PC-9 (cell line): ENCODE measurements around the gene B4GALT3. TPM values are rescaled to one million over a fixed set of nuclear protein-coding genes. Genes with fewer than 3 reads are reported as not detected.

ENCODE experiments used
- BruUV-seq: library from RNA; stranded (reverse); fragments of 400-500 nt; replicated peaks from 2 replicates; lab custom pipeline; 2021; lab: Mats Ljungman, UMichigan
- CTCF ChIA-PET: fragments of 300-600 bp; sonication (Branson Sonifier 250); formaldehyde crosslinking; loops from one replicate; lab custom pipeline; 2022; ENCODE audit warnings: antibody characterized with exemption; lab: Charles Lee
- POLR2A ChIA-PET: fragments of 300-600 bp; sonication (Branson Sonifier 250); formaldehyde crosslinking; loops from one replicate; lab custom pipeline; 2022; ENCODE audit warnings: antibody characterized with exemption; ENCODE audit not compliant: unreplicated experiment; lab: Charles Lee
- DNase-seq, 2 experiments: peaks; one replicate each; pipeline versions ENCODE4 v3.0.0 to v3.0.0-alpha.2; 2015 to 2022; ENCODE audit warnings: mixed read lengths in 1 of 2
- H2AFZ ChIP-seq: fragments of 200-600 bp; sonication (generic); 2 replicates; pipeline ENCODE4 v1.8.1; 2017; ENCODE audit warnings: antibody characterized with exemption
- H3F3A ChIP-seq: fragments of 200-600 bp; sonication (generic); 2 replicates; pipeline ENCODE4 v1.8.1; 2017; ENCODE audit warnings: antibody characterized with exemption, mild to moderate bottlenecking, low read depth; ENCODE audit not compliant: insufficient read depth
- H3K27ac ChIP-seq: fragments of 200-600 bp; sonication (generic); 2 replicates; pipeline ENCODE4 v1.6.1; 2016; ENCODE audit warnings: mixed run types
- H3K27me3 ChIP-seq: fragments of 200-600 bp; sonication (generic); 2 replicates; pipeline ENCODE4 v1.6.1; 2016; ENCODE audit warnings: low read depth, mixed run types; ENCODE audit not compliant: insufficient read depth
- H3K36me3 ChIP-seq: fragments of 200-600 bp; sonication (generic); 2 replicates; pipeline ENCODE4 v1.6.1; 2016; ENCODE audit warnings: low read depth, mixed run types
- H3K4me1 ChIP-seq: fragments of 200-600 bp; sonication (generic); replicated peaks from 2 replicates; pipeline ENCODE4 v1.6.1; 2016; ENCODE audit warnings: mixed run types; ENCODE audit not compliant: insufficient read depth
- H3K4me2 ChIP-seq: fragments of 200-600 bp; sonication (generic); 2 replicates; pipeline ENCODE4 v1.6.1; 2017; ENCODE audit warnings: mixed run types
- H3K4me3 ChIP-seq: fragments of 200-600 bp; sonication (generic); 2 replicates; pipeline ENCODE4 v1.6.1; 2016; ENCODE audit warnings: mixed run types
- H3K79me2 ChIP-seq: fragments of 200-600 bp; sonication (generic); 2 replicates; pipeline ENCODE4 v1.6.1; 2017; ENCODE audit warnings: low read depth, mixed run types
- H3K9me2 ChIP-seq: fragments of 200-600 bp; sonication (generic); 2 replicates; pipeline ENCODE4 v1.8.1; 2017; ENCODE audit warnings: mild to moderate bottlenecking; ENCODE audit not compliant: insufficient read depth
- H3K9me3 ChIP-seq: fragments of 200-600 bp; sonication (generic); 2 replicates; pipeline ENCODE4 v1.8.1; 2016; ENCODE audit warnings: low read depth; ENCODE audit not compliant: insufficient read depth
- H4K20me1 ChIP-seq: fragments of 200-600 bp; sonication (generic); 2 replicates; pipeline ENCODE4 v1.8.1; 2017; ENCODE audit not compliant: insufficient read depth
- EZH2 ChIP-seq: fragments of 200-600 bp; sonication (generic); IDR thresholded peaks from 2 replicates; pipeline ENCODE4 v1.8.0; 2017; ENCODE audit warnings: antibody characterized with exemption, low read depth
- intact Hi-C: fragments of 100-400 bp; cut with micrococcal nuclease; formaldehyde crosslinking; loops from one replicate; pipeline ENCODE4 v1.10.0; 2022; ENCODE audit not compliant: unreplicated experiment
- total RNA-seq: library from RNA; stranded (reverse); gene quantifications from 2 replicates; pipeline ENCODE4 v1.2.3, GENCODE V29; 2021
- TF ChIP-seq, protein P1 (sequence below): fragments of 200-600 bp; sonication (generic); conservative IDR thresholded peaks from 2 replicates; pipeline ENCODE4 v1.6.1; 2017; ENCODE audit warnings: mixed run types, antibody characterized with exemption, mild to moderate bottlenecking, moderate library complexity

The B4GALT3 gene
- total RNA-seq, 1 experiment from 2014 or later = 35.5 TPM

DNA sequence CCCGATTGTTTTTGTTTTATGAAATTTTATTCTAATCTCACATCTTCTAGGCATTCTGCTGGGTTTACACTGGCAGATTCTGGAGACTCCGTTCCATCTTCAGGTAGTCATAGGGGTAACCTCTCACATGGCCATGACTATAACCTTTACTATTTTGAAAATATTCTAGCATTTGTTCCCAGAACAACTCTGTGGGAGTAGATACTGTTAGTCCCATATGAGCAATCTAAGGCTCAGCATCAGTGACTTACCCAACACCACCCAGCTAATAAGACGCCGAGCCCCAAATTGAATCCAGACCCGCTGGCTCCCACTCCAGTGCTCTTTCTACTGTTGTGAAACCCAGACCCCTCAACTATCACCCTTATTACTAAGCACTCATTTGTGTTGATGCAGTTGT, 11.7 kb upstream of the B4GALT3 start:
- ChIA-PET POLR2A (no interaction called here), CTCF (interaction anchor here (0.7 kb wide), 1 partner anchor 13 kb away, joined by 3 read pairs; no protein-coding TSS in a partner anchor)
- BruUV-seq = no TSS peak

DNA sequence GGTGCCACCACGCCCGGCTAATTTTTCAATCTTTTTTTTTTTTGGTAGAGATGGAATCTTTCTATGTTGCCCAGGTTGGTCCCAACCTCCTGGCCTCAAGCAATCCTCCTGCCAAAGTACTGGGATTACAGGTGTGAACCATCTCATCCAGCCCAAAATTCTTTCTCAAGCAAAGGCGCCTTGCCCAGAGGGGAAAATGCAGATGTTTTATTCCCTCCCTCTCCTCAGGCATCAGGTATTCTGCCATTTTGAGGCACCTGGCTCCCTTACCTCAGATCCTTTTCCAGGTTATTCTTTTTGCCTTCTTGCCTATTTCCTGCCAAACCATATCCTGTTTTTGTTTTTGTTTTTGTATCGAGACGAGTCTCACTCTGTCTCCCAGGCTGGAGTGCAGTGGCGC, 11.1 kb upstream of the B4GALT3 start:
- H3K4me3 ChIP-seq = no peak overlapping the region
- no peak for TF ChIP-seq EZH2
- TF ChIP-seq, protein P1, sequence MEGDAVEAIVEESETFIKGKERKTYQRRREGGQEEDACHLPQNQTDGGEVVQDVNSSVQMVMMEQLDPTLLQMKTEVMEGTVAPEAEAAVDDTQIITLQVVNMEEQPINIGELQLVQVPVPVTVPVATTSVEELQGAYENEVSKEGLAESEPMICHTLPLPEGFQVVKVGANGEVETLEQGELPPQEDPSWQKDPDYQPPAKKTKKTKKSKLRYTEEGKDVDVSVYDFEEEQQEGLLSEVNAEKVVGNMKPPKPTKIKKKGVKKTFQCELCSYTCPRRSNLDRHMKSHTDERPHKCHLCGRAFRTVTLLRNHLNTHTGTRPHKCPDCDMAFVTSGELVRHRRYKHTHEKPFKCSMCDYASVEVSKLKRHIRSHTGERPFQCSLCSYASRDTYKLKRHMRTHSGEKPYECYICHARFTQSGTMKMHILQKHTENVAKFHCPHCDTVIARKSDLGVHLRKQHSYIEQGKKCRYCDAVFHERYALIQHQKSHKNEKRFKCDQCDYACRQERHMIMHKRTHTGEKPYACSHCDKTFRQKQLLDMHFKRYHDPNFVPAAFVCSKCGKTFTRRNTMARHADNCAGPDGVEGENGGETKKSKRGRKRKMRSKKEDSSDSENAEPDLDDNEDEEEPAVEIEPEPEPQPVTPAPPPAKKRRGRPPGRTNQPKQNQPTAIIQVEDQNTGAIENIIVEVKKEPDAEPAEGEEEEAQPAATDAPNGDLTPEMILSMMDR = no peak
- no peaks in the 10 kb centered on the region for H3K9me3 ChIP-seq
- no peaks in the 10 kb centered on the region for H3K36me3 ChIP-seq
- POLR2A ChIA-PET = no interaction called here
- CTCF ChIA-PET = interaction anchor here (0.7 kb wide), 1 partner anchor 12 kb away, joined by 3 read pairs; no protein-coding TSS in a partner anchor
- no peaks in the 10 kb centered on the region for H3K4me1 ChIP-seq
- no peaks in the 10 kb centered on the region for H3K9me2 ChIP-seq
- DNase-seq = no peak
- no peaks in the 10 kb centered on the region for H4K20me1 ChIP-seq
- no peak overlapping the region for H3K27ac ChIP-seq
- H3K4me2 ChIP-seq = no peak overlapping the region
- H3K27me3 ChIP-seq = no peaks in the 10 kb centered on the region
- no peak overlapping the region for H2AFZ ChIP-seq
- no peaks in the 10 kb centered on the region for H3K79me2 ChIP-seq
- no TSS peak for BruUV-seq
- intact Hi-C loops = no loop called here
- no peaks in the 10 kb centered on the region for H3F3A ChIP-seq

More for the DNA sequence above, 11.7 kb upstream of the B4GALT3 start:
- Histone ChIP-seq H3K9me3 (no peaks in the 10 kb centered on the region), H4K20me1 (no peaks in the 10 kb centered on the region), H3F3A (no peaks in the 10 kb centered on the region), H3K27ac (no peak overlapping the region), H3K79me2 (no peaks in the 10 kb centered on the region), H3K4me3 (no peak overlapping the region), H3K36me3 (no peaks in the 10 kb centered on the region), H3K9me2 (no peaks in the 10 kb centered on the region), H2AFZ (no peak overlapping the region), H3K4me1 (no peaks in the 10 kb centered on the region), H3K4me2 (no peak overlapping the region), H3K27me3 (no peaks in the 10 kb centered on the region)
- DNase-seq = no peak
- TF ChIP-seq, protein P1 = no peak
- TF ChIP-seq EZH2 = no peak
- intact Hi-C loops = no loop called here

DNA sequence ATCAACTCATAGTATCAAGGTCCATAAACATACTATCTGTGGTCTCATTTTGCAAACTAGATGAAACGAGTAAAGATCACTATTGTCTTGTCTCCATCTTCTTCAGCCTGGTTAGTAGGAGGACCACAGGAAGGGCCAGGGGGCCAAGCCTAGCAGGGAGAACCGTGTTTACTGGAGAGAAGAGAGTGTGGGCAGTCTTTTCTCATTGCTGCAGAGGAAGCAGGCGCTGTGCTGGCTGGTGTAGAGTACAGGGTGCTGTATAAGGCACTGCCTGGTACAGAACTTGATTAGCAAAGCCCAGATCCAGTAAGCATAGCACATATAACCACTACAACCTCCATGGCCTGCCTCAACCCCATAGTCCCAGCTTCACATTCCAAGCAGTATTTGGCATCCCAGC, 10.0 kb upstream of the B4GALT3 start:
- Histone ChIP-seq H3K36me3 (no peaks in the 10 kb centered on the region), H3K27ac (no peak overlapping the region), H4K20me1 (no peaks in the 10 kb centered on the region), H3K4me1 (peaks cover 5% of the 10 kb centered on the region), H3K4me3 (no peak overlapping the region), H3K9me3 (no peaks in the 10 kb centered on the region), H3K9me2 (no peaks in the 10 kb centered on the region), H3F3A (no peaks in the 10 kb centered on the region; the same call in 1 of the 2 replicates), H3K79me2 (no peaks in the 10 kb centered on the region), H3K4me2 (no peak overlapping the region), H3K27me3 (no peaks in the 10 kb centered on the region), H2AFZ (no peak overlapping the region)
- POLR2A ChIA-PET = no interaction called here
- no TSS peak for BruUV-seq
- CTCF ChIA-PET = interaction anchor here (0.5 kb wide), 1 partner anchor 195 kb away, joined by 6 read pairs; no protein-coding TSS in a partner anchor
- TF ChIP-seq, protein P1 = no peak
- DNase-seq = no peak
- intact Hi-C loops = no loop called here
